ENCODE measurements around the gene RICTOR. TPM values are rescaled to one million over a fixed set of nuclear protein-coding genes. Genes with fewer than 3 reads are reported as not detected.

Gene RICTOR
- total RNA-seq, 1 donor from 2014 or later, result 42.2 TPM

DNA sequence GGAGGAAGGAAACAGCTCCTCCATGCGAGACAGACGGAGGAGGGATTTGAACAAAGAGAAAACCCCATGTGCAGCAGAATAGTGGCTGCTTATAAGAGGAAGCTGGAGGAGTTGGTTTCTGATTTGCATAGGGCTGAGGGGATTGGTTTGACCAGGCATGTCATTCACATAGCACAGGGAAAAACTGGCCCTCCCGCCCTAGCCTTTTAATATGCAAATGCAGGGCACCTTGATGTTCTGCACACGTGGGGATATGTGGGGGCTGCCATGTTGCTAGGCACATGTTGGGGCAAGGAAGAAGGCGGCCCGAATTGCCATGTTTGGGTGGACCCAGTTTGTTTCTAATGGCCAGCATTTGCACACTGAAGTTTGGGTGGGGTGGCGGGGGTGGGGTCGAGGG is 186.2 kb downstream of the RICTOR start:
- no peaks in the 10 kb centered on the region for H3K27me3 Mint-ChIP-seq
- TF ChIP-seq, protein P1, sequence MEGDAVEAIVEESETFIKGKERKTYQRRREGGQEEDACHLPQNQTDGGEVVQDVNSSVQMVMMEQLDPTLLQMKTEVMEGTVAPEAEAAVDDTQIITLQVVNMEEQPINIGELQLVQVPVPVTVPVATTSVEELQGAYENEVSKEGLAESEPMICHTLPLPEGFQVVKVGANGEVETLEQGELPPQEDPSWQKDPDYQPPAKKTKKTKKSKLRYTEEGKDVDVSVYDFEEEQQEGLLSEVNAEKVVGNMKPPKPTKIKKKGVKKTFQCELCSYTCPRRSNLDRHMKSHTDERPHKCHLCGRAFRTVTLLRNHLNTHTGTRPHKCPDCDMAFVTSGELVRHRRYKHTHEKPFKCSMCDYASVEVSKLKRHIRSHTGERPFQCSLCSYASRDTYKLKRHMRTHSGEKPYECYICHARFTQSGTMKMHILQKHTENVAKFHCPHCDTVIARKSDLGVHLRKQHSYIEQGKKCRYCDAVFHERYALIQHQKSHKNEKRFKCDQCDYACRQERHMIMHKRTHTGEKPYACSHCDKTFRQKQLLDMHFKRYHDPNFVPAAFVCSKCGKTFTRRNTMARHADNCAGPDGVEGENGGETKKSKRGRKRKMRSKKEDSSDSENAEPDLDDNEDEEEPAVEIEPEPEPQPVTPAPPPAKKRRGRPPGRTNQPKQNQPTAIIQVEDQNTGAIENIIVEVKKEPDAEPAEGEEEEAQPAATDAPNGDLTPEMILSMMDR (IDR thresholded peaks at IDR 0.05; ENCODE audit: unreplicated experiment), result no peak
- H3K9me3 Mint-ChIP-seq (ENCODE audit: low read depth), result no peaks in the 10 kb centered on the region
- no peak overlapping the region for H3K27ac Mint-ChIP-seq
- H3K4me3 Mint-ChIP-seq (ENCODE audit: low read depth), result no peak overlapping the region
- no peak for DNase-seq (ENCODE audit: low spot score, unreplicated experiment)
- H3K4me1 Mint-ChIP-seq (ENCODE audit: low read depth), result no peaks in the 10 kb centered on the region
- H3K36me3 Mint-ChIP-seq (ENCODE audit: insufficient read depth), result no peaks in the 10 kb centered on the region

Other genes starting within 250 kb of the RICTOR start
- 0.19 and 0.82 TPM in 2 replicates for gene OSMR, start 228.4 kb downstream of the RICTOR start, total RNA-seq
- gene FYB1, start 145.2 kb upstream of the RICTOR start, total RNA-seq, result not detected in 2 replicates

Data from progenitor cell of endocrine pancreas (in vitro differentiated cells).